H1 (cell line): Measurements from ENCODE around the gene CHMP1B. TPM values are rescaled to one million over a fixed set of nuclear protein-coding genes. Genes with fewer than 3 reads are reported as not detected.

Experiments
- CTCF ChIA-PET: fragments of 300-600 bp; sonication (Branson Sonifier 250); formaldehyde crosslinking; loops from one replicate; lab custom pipeline; 2021; ENCODE audit not compliant: partially characterized antibody; lab: Charles Lee
- POLR2A ChIA-PET: fragments of 300-600 bp; sonication (Branson Sonifier 250); formaldehyde crosslinking; loops from one replicate; lab custom pipeline; 2021; ENCODE audit warnings: inconsistent platforms; ENCODE audit not compliant: partially characterized antibody; lab: Charles Lee
- DNase-seq, 2 experiments: peaks; one replicate each; pipeline versions ENCODE4 v3.0.0 to v3.0.0-alpha.2; 2010 to 2022; ENCODE audit warnings: low spot score in 2 of 2, low read depth in 1 of 2, mixed read lengths in 1 of 2
- FAIRE-seq: peaks from 2 replicates; lab custom pipeline; 2011; peaks lifted over from hg19 to GRCh38; lab: Jason Lieb, UNC
- H2AFZ ChIP-seq: 2 replicates; pipeline ENCODE4 v1.8.1; 2012; ENCODE audit warnings: low read length, inconsistent platforms
- H2AK5ac ChIP-seq: 2 replicates; pipeline ENCODE4 v1.6.1; 2013; ENCODE audit warnings: low read depth, low read length
- H2BK120ac ChIP-seq: replicated peaks from 2 replicates; pipeline ENCODE3; 2013; ENCODE audit warnings: low read depth, low read length, inconsistent platforms
- H2BK12ac ChIP-seq: 2 replicates; pipeline ENCODE4 v1.6.1; 2013; ENCODE audit warnings: low read depth, low read length
- H2BK15ac ChIP-seq: 2 replicates; pipeline ENCODE4 v1.6.1; 2013; ENCODE audit warnings: low read length
- H2BK20ac ChIP-seq: 2 replicates; pipeline ENCODE4 v1.6.1; 2013; ENCODE audit warnings: low read length
- H2BK5ac ChIP-seq: 2 replicates; pipeline ENCODE4 v1.6.1; 2013; ENCODE audit warnings: low read depth, low read length
- H3K14ac ChIP-seq: 2 replicates; pipeline ENCODE4 v1.6.1; 2013; ENCODE audit warnings: inconsistent platforms; ENCODE audit not compliant: insufficient read length
- H3K18ac ChIP-seq: 2 replicates; pipeline ENCODE4 v1.6.1; 2013; ENCODE audit warnings: low read length; ENCODE audit errors: extremely low read depth
- H3K23ac ChIP-seq: 2 replicates; pipeline ENCODE4 v1.6.1; 2013; ENCODE audit warnings: inconsistent platforms; ENCODE audit not compliant: insufficient read length
- H3K23me2 ChIP-seq: 2 replicates; pipeline ENCODE4 v1.6.1; 2013; ENCODE audit warnings: low read depth, low read length
- H3K27ac ChIP-seq: 2 replicates; pipeline ENCODE4 v1.6.1; 2011; ENCODE audit warnings: low read depth, low read length, inconsistent platforms
- H3K27me3 ChIP-seq, 4 experiments: replicated peaks in 1 of 4; 1 replicate in 1 of 4; 2 replicates in 3 of 4; pipeline versions ENCODE4 v1.6.1 to v1.8.1; 2011 to 2013; ENCODE audit warnings: low read length in 3 of 4, mild to moderate bottlenecking in 3 of 4, inconsistent platforms in 2 of 4, mixed read lengths in 2 of 4, moderate library complexity in 1 of 4; ENCODE audit not compliant: control insufficient read depth in 3 of 4, insufficient read depth in 3 of 4; ENCODE audit errors: extremely low read depth in 1 of 4
- H3K36me3 ChIP-seq, 4 experiments: 2 replicates each; pipeline versions ENCODE4 v1.6.1 to v1.8.1; 2011 to 2013; ENCODE audit warnings: mild to moderate bottlenecking in 4 of 4, low read length in 3 of 4, moderate library complexity in 2 of 4, control low read depth in 1 of 4, inconsistent platforms in 1 of 4; ENCODE audit not compliant: insufficient read depth in 4 of 4, control insufficient read depth in 2 of 4
- H3K4ac ChIP-seq: replicated peaks from 2 replicates; pipeline ENCODE3; 2013; ENCODE audit warnings: low read length, low read depth, mixed read lengths, inconsistent platforms; ENCODE audit not compliant: insufficient read length
- H3K4me1 ChIP-seq, 4 experiments: replicated peaks in 1 of 4; 1 replicate in 1 of 4; 2 replicates in 3 of 4; pipeline versions ENCODE4 v1.6.1 to v1.8.1; 2011 to 2013; ENCODE audit warnings: low read length in 3 of 4, inconsistent platforms in 2 of 4, mixed read lengths in 1 of 4; ENCODE audit not compliant: insufficient read depth in 4 of 4, control insufficient read depth in 3 of 4
- H3K4me2 ChIP-seq, 2 experiments: 2 replicates each; pipeline versions ENCODE4 v1.6.1 to v1.8.1; 2011 to 2013; ENCODE audit warnings: low read depth in 2 of 2, low read length in 2 of 2, control low read depth in 1 of 2, inconsistent platforms in 1 of 2, mild to moderate bottlenecking in 1 of 2; ENCODE audit not compliant: insufficient read depth in 1 of 2
- H3K4me3 ChIP-seq, 4 experiments: fragments of 200-600, 300-600 bp in 1 of 4; sonication (generic), shearing (Covaris generic), sonication (Bioruptor Twin) in 1 of 4; 2 replicates each; pipeline versions ENCODE4 v1.5.1 to v1.8.1; 2011 to 2016; ENCODE audit warnings: low read length in 4 of 4, low read depth in 3 of 4, control low read depth in 2 of 4, inconsistent platforms in 2 of 4, mild to moderate bottlenecking in 2 of 4, mixed read lengths in 1 of 4, moderate library complexity in 1 of 4; ENCODE audit not compliant: insufficient read depth in 2 of 4; ENCODE audit errors: extremely low read depth in 1 of 4
- H3K56ac ChIP-seq: replicated peaks from 2 replicates; pipeline ENCODE3; 2013; ENCODE audit warnings: low read depth, mild to moderate bottlenecking, mixed read lengths, low read length, inconsistent platforms; ENCODE audit not compliant: insufficient read length
- H3K79me1 ChIP-seq: 2 replicates; pipeline ENCODE4 v1.6.1; 2013; ENCODE audit warnings: low read depth, low read length, control low read depth
- H3K79me2 ChIP-seq, 2 experiments: 2 replicates each; pipeline versions ENCODE4 v1.6.1 to v1.8.1; 2012 to 2013; ENCODE audit warnings: low read length in 2 of 2, mild to moderate bottlenecking in 2 of 2, inconsistent platforms in 1 of 2; ENCODE audit not compliant: insufficient read depth in 2 of 2, control insufficient read depth in 1 of 2
- H3K9ac ChIP-seq, 4 experiments: replicated peaks in 1 of 4; 1 replicate in 1 of 4; 2 replicates in 3 of 4; pipeline versions ENCODE4 v1.6.1 to v1.8.1; 2011 to 2013; ENCODE audit warnings: low read depth in 3 of 4, low read length in 3 of 4, control low read depth in 2 of 4, mild to moderate bottlenecking in 2 of 4, moderate library complexity in 2 of 4, inconsistent platforms in 1 of 4; ENCODE audit errors: extremely low read depth in 1 of 4
- H3K9me3 ChIP-seq, 2 experiments: 2 replicates each; pipeline versions ENCODE4 v1.6.1 to v1.8.1; 2012 to 2013; ENCODE audit warnings: mild to moderate bottlenecking in 2 of 2, moderate library complexity in 2 of 2, control low read depth in 1 of 2, inconsistent platforms in 1 of 2, low read depth in 1 of 2, low read length in 1 of 2, mixed read lengths in 1 of 2; ENCODE audit not compliant: insufficient read depth in 2 of 2
- H4K20me1 ChIP-seq, 2 experiments: replicated peaks in 1 of 2; 2 replicates each; pipeline versions ENCODE3 to v1.8.1; 2011 to 2013; ENCODE audit warnings: inconsistent platforms in 2 of 2, low read length in 2 of 2, mild to moderate bottlenecking in 1 of 2; ENCODE audit not compliant: insufficient read depth in 2 of 2, control insufficient read depth in 1 of 2
- H4K5ac ChIP-seq: 2 replicates; pipeline ENCODE4 v1.6.1; 2013; ENCODE audit warnings: low read length, low read depth, mixed read lengths, inconsistent platforms; ENCODE audit not compliant: insufficient read length
- H4K8ac ChIP-seq: 2 replicates; pipeline ENCODE4 v1.8.0; 2013; ENCODE audit warnings: mild to moderate bottlenecking, moderate library complexity, low read length, inconsistent platforms; ENCODE audit not compliant: insufficient read depth; ENCODE audit errors: extremely low read depth
- H4K91ac ChIP-seq: replicated peaks from 2 replicates; pipeline ENCODE3; 2013; ENCODE audit warnings: low read length, mixed read lengths, inconsistent platforms; ENCODE audit not compliant: insufficient read length
- BRCA1 ChIP-seq: IDR thresholded peaks from 2 replicates; pipeline ENCODE4 v1.6.1; 2012; ENCODE audit warnings: low read depth, low read length, improper control_type of control experiment
- CTCF ChIP-seq, 3 experiments: IDR thresholded peaks; 1 replicate in 2 of 3; 2 replicates in 1 of 3; pipeline versions ENCODE4 v1.5.1 to v1.6.1; 2011; ENCODE audit warnings: low read length in 3 of 3, mild to moderate bottlenecking in 3 of 3, inconsistent platforms in 2 of 3, low read depth in 1 of 3, moderate library complexity in 1 of 3; ENCODE audit not compliant: insufficient read depth in 1 of 3; ENCODE audit errors: control extremely low read depth in 1 of 3
- EZH2 ChIP-seq: fragments of 200-600 bp; sonication (generic); IDR thresholded peaks from 2 replicates; pipeline ENCODE4 v1.7.1; 2012; ENCODE audit warnings: low read depth, mild to moderate bottlenecking, moderate library complexity, low read length, inconsistent platforms; ENCODE audit not compliant: severe bottlenecking
- GTF2F1 ChIP-seq: IDR thresholded peaks from 2 replicates; pipeline ENCODE4 v1.6.1; 2012; ENCODE audit warnings: low read depth, low read length, improper control_type of control experiment, borderline replicate concordance
- KDM4A ChIP-seq: IDR thresholded peaks from one replicate; pipeline ENCODE4 v1.7.1; 2012; ENCODE audit warnings: low read depth, mild to moderate bottlenecking, moderate library complexity, low read length, inconsistent platforms; ENCODE audit not compliant: severe bottlenecking
- PHF8 ChIP-seq: fragments of 200-600 bp; sonication (generic); conservative IDR thresholded peaks from 2 replicates; pipeline ENCODE4 v1.7.1; 2012; ENCODE audit warnings: low read depth, mild to moderate bottlenecking, inconsistent platforms, low read length, moderate library complexity
- POLR2A ChIP-seq, 2 experiments: IDR thresholded peaks; 1 replicate in 1 of 2; 2 replicates in 1 of 2; pipeline ENCODE4 v1.6.1; 2011; ENCODE audit warnings: low read depth in 2 of 2, low read length in 2 of 2, mild to moderate bottlenecking in 2 of 2; ENCODE audit errors: control extremely low read depth in 1 of 2
- SAP30 ChIP-seq: fragments of 300-600 bp; sonication (generic); IDR thresholded peaks from 2 replicates; pipeline ENCODE4 v1.7.1; 2012; ENCODE audit warnings: low read length, moderate library complexity, mild to moderate bottlenecking, inconsistent platforms; ENCODE audit not compliant: insufficient read depth, insufficient replicate concordance
- SP1 ChIP-seq: IDR thresholded peaks from 2 replicates; pipeline ENCODE4 v1.6.1; 2011; ENCODE audit warnings: low read depth, low read length
- SUZ12 ChIP-seq: fragments of 200-600 bp; sonication (generic); IDR thresholded peaks from 2 replicates; pipeline ENCODE4 v1.6.1; 2012; ENCODE audit warnings: mild to moderate bottlenecking, inconsistent platforms, low read length, moderate library complexity, mixed read lengths
- WGBS, 2 experiments: shearing (Covaris generic) in 1 of 2; methylation state at CpG; one replicate each; pipeline versions ENCODE4 v1.1.6 to v1.1.7; 2013 to 2015; ENCODE audit warnings: low lambda C conversion rate in 2 of 2, mixed read lengths in 2 of 2, inconsistent platforms in 1 of 2, low coverage in 1 of 2, missing lambda C conversion rate in 1 of 2; ENCODE audit not compliant: insufficient replicate concordance in 2 of 2, insufficient coverage in 1 of 2, insufficient read length in 1 of 2; ENCODE audit errors: extremely low coverage in 1 of 2, missing lambda C conversion rate in 1 of 2; 5-methylcytosine and 5-hydroxymethylcytosine counted together
- polyA plus RNA-seq, 7 experiments: library from polyadenylated mRNA; depleted of rRNA in 3 of 7; stranded (reverse) in 5 of 7; unstranded in 2 of 7; fragments of >200 nt in 5 of 7; fragments of 200-250 nt in 2 of 7; gene quantifications; 1 replicate in 5 of 7; 2 replicates in 1 of 7; 4 replicates in 1 of 7; pipeline versions ENCODE4 v1.2.1 to v1.2.3, GENCODE V29; 2011 to 2013; ENCODE audit warnings: missing spikeins in 2 of 7, mixed read lengths in 2 of 7
- total RNA-seq: library from RNA; stranded (reverse); fragmentation: NEBNext Ultra II Directional; extraction: Animal tissue kit (Norgen Biotek cat#: 25700); gene quantifications from 2 replicates; pipeline ENCODE4 v1.2.1, GENCODE V29; 2021
- TF ChIP-seq, protein P1 (sequence below): IDR thresholded peaks from 2 replicates; pipeline ENCODE4 v1.6.1; 2011; ENCODE audit warnings: low read depth, mild to moderate bottlenecking, low read length; ENCODE audit not compliant: insufficient read depth

Gene CHMP1B
- total and polyA plus RNA-seq, 2 of the 8 experiments (the other 6 are each of a cell fraction or from before 2014, with no cell fraction given): 30.5 to 43.2 TPM

DNA sequence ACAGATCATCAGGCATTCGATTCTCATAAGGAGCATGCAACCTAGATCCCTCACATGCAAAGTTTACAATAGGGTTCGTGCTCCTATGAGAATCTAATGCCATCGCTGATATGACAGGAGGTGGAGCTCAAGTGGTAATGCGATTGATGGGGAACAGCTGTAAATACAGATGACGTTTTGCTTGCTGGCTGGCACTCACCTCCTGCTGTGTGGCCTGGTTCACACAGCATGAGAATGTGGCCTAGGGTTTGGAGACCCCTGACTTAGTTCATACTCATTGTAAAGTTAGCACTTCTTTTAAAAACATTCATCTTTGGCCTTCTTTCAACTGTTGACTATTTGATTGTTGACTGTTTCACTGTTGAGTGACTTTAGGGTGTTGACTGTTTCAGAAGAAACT is 8.7 kb upstream of the CHMP1B start:
- no peak for TF ChIP-seq SAP30
- no peak for TF ChIP-seq EZH2
- no peak for TF ChIP-seq CTCF (IDR thresholded peaks at IDR 0.05; ENCODE audit: control extremely low read depth in 1 of 3, insufficient read depth in 1 of 3, low read depth in 1 of 3, low read length in 3 of 3)
- no peak for TF ChIP-seq SUZ12
- no peak for TF ChIP-seq BRCA1
- TF ChIP-seq GTF2F1: no peak
- TF ChIP-seq SP1: no peak
- TF ChIP-seq POLR2A (IDR thresholded peaks at IDR 0.05; ENCODE audit: control extremely low read depth in 1 of 2, low read depth in 2 of 2, low read length in 2 of 2): no peak
- TF ChIP-seq KDM4A: no peak
- TF ChIP-seq, protein P1, sequence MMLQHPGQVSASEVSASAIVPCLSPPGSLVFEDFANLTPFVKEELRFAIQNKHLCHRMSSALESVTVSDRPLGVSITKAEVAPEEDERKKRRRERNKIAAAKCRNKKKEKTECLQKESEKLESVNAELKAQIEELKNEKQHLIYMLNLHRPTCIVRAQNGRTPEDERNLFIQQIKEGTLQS: no peak
- no peak for TF ChIP-seq PHF8
- 91% methylated on average over 5 of the region's 5 CpGs; no CpG with 5 or more reads in 1 of the 2 experiments for WGBS, 2 experiments
- Histone ChIP-seq H2BK20ac (no peak overlapping the region), H3K9ac (no peak overlapping the region), H3K79me2 (no peaks in the 10 kb centered on the region), H2BK5ac (no peak overlapping the region), H3K23ac (no peak overlapping the region), H3K4me2 (no peak overlapping the region), H3K27me3 (no peaks in the 10 kb centered on the region), H2AK5ac (no peak overlapping the region), H3K4ac (no peak overlapping the region), H4K91ac (no peak overlapping the region), H3K79me1 (no peaks in the 10 kb centered on the region; the same call in 1 of the 2 replicates), H3K9me3 (no peaks in the 10 kb centered on the region), H2AFZ (no peak overlapping the region), H3K23me2 (no peaks in the 10 kb centered on the region), H3K56ac (no peak overlapping the region), H4K20me1 (no peaks in the 10 kb centered on the region), H3K4me1 (no peaks in the 10 kb centered on the region), H2BK12ac (no peak overlapping the region), H4K8ac (no peak overlapping the region), H3K36me3 (no peaks in the 10 kb centered on the region), H2BK15ac (no peak overlapping the region), H2BK120ac (no peak overlapping the region), H3K14ac (no peak overlapping the region), H3K4me3 (no peak overlapping the region), H3K27ac (no peak overlapping the region), H3K18ac (no peak overlapping the region), H4K5ac (no peak overlapping the region)
- ChIA-PET CTCF (interaction anchor here (0.6 to 1.4 kb wide), 2 partner anchors 30 to 109 kb away, joined by 3 to 4 read pairs; no protein-coding TSS in a partner anchor), POLR2A (no interaction called here)
- DNase-seq (no peak), FAIRE-seq (no peak)
